Chondrocyte (in vitro differentiated cells): Measurements from ENCODE around the gene RRP12. TPM values are rescaled to one million over a fixed set of nuclear protein-coding genes. Genes with fewer than 3 reads are reported as not detected.
"Not testable (repeated sequence)": the region's sequence is repeated elsewhere in the genome, so short reads cannot be mapped to it uniquely, and the experiment has no call there.

Experiments
- DNase-seq: peaks from one replicate; pipeline ENCODE4 v3.0.0; 2021; ENCODE audit warnings: mixed read lengths, low spot score
- H3K27ac Mint-ChIP-seq: one replicate; pipeline ENCODE4 v1.8.0; 2021; ENCODE audit warnings: mild to moderate bottlenecking, moderate library complexity, mixed read lengths; ENCODE audit not compliant: unreplicated experiment
- H3K27me3 Mint-ChIP-seq: 2 replicates; pipeline ENCODE4 v1.8.0; 2021; ENCODE audit warnings: low read depth, mixed read lengths
- H3K36me3 Mint-ChIP-seq: 2 replicates; pipeline ENCODE4 v1.8.0; 2021; ENCODE audit warnings: low read depth, mixed read lengths
- H3K4me1 Mint-ChIP-seq: 2 replicates; pipeline ENCODE4 v1.8.0; 2021; ENCODE audit warnings: low read depth, mild to moderate bottlenecking, mixed read lengths
- H3K4me3 Mint-ChIP-seq: one replicate; pipeline ENCODE4 v1.8.0; 2021; ENCODE audit warnings: mild to moderate bottlenecking, moderate library complexity, mixed read lengths; ENCODE audit not compliant: unreplicated experiment
- H3K9me3 Mint-ChIP-seq: 2 replicates; pipeline ENCODE4 v1.8.0; 2021; ENCODE audit warnings: low read depth, mixed read lengths
- total RNA-seq: library from RNA; stranded (reverse); gene quantifications from 3 replicates; pipeline ENCODE4 v1.2.1, GENCODE V29; 2021
- TF ChIP-seq, protein P1 (sequence below): fragments of 200-600 bp; sonication (generic); IDR thresholded peaks from 2 replicates; pipeline ENCODE4 v1.5.0; 2021; ENCODE audit warnings: antibody characterized with exemption, mild to moderate bottlenecking, moderate library complexity

Gene RRP12
- total RNA-seq, 1 donor from 2014 or later: 22.1 TPM

DNA sequence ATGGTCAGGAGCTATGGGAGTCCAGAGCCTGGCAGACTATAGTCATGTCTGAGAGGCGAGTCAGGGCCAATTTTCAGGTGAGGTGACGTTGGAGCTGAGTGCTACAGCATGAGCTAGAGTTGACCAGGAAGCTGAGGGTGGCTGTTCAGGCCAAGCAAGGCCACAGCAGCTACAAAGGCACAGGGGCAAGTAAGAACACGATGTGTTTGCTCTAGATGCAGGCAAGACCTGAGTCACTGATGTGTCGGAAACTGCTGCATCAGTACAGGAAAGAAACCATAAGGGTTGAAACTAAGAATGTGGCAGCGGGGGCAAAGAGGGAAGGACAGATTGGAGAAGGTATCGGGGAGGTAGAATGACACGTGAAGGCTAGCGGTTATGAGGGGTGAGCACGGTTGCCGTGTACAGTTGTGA lies 11.8 kb upstream of the RRP12 start:
- TF ChIP-seq, protein P1, sequence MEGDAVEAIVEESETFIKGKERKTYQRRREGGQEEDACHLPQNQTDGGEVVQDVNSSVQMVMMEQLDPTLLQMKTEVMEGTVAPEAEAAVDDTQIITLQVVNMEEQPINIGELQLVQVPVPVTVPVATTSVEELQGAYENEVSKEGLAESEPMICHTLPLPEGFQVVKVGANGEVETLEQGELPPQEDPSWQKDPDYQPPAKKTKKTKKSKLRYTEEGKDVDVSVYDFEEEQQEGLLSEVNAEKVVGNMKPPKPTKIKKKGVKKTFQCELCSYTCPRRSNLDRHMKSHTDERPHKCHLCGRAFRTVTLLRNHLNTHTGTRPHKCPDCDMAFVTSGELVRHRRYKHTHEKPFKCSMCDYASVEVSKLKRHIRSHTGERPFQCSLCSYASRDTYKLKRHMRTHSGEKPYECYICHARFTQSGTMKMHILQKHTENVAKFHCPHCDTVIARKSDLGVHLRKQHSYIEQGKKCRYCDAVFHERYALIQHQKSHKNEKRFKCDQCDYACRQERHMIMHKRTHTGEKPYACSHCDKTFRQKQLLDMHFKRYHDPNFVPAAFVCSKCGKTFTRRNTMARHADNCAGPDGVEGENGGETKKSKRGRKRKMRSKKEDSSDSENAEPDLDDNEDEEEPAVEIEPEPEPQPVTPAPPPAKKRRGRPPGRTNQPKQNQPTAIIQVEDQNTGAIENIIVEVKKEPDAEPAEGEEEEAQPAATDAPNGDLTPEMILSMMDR: no peak
- Mint-ChIP-seq H3K27ac (no peak overlapping the region), H3K27me3 (no peaks in the 10 kb centered on the region), H3K4me3 (no peak overlapping the region), H3K9me3 (no peaks in the 10 kb centered on the region), H3K4me1 (peaks cover 5% of the 10 kb centered on the region), H3K36me3 (no peaks in the 10 kb centered on the region)
- DNase-seq: no peak

DNA sequence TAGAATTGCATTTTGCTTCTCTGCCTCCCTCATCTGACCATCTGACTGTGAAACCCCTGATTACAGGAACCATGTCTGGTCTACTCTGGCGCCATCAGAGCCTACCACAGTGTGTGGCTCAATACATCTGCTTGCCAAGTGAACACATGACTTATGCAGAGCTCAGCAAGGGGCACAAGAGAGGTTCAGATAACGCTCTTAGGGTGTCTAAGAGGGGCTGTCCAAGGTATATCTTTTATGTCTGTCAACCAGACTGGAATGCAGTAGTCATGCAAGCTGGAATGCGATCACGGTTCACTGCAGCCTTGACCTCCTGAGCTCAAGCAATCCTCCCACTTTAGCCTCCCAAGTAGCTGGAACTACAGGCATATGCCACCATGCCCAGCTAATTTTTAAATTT lies 10.3 kb upstream of the RRP12 start:
- Mint-ChIP-seq H3K4me3 (no peak overlapping the region), H3K9me3 (no peaks in the 10 kb centered on the region), H3K27me3 (no peaks in the 10 kb centered on the region), H3K36me3 (no peaks in the 10 kb centered on the region), H3K4me1 (peaks cover 11% of the 10 kb centered on the region), H3K27ac (no peak overlapping the region)
- no peak for DNase-seq
- TF ChIP-seq, protein P1: no peak

DNA sequence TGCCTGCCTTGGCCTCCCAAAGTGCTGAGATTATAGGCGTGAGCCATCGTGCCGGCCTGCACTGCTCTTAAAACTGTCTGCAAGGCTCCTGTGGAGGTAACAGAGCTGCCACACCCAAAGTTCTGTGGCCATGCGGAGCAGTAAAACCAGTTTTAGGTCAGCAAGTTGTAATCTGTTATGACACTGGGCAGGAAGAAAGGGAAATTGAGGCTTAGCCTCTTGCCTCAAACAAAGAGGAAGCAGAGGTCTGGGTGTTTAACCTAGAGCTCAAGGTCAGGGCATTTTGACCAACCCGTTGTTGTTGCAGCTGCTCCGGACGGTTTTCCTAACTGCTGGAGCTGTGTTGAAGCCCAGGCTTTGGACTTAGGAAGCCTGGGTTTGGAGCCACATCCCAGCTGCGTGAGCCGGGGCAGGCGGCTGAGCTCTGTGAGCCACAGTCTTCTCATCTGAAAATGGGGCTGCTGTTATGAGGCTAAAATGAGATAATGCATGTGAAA lies 7.4 kb upstream of the RRP12 start:
- Mint-ChIP-seq H3K4me1 (peaks cover 6% of the 10 kb centered on the region), H3K27ac (no peak overlapping the region), H3K4me3 (no peak overlapping the region), H3K27me3 (no peaks in the 10 kb centered on the region), H3K36me3 (no peaks in the 10 kb centered on the region), H3K9me3 (no peaks in the 10 kb centered on the region)
- TF ChIP-seq, protein P1: no peak
- DNase-seq: no peak

DNA sequence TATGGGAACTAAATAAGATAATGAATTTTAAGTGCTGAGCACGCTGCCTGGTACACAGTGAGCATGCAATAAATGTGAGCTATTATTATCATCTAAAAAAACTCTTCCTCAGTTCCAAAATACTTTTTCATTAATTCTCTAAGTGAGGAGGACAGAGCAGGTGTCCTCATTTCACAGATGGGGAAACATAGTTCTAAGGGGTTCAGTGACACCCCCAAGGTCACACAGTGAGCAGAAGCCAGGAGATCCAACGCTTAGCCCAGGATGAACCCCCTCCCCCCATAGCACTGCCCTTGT lies 6.8 kb upstream of the RRP12 start:
- DNase-seq: no peak
- no peak overlapping the region for H3K4me3 Mint-ChIP-seq
- H3K27ac Mint-ChIP-seq: no peak overlapping the region
- H3K4me1 Mint-ChIP-seq: peaks cover 6% of the 10 kb centered on the region
- H3K36me3 Mint-ChIP-seq: no peaks in the 10 kb centered on the region
- TF ChIP-seq, protein P1: no peak
- no peaks in the 10 kb centered on the region for H3K9me3 Mint-ChIP-seq
- no peaks in the 10 kb centered on the region for H3K27me3 Mint-ChIP-seq

DNA sequence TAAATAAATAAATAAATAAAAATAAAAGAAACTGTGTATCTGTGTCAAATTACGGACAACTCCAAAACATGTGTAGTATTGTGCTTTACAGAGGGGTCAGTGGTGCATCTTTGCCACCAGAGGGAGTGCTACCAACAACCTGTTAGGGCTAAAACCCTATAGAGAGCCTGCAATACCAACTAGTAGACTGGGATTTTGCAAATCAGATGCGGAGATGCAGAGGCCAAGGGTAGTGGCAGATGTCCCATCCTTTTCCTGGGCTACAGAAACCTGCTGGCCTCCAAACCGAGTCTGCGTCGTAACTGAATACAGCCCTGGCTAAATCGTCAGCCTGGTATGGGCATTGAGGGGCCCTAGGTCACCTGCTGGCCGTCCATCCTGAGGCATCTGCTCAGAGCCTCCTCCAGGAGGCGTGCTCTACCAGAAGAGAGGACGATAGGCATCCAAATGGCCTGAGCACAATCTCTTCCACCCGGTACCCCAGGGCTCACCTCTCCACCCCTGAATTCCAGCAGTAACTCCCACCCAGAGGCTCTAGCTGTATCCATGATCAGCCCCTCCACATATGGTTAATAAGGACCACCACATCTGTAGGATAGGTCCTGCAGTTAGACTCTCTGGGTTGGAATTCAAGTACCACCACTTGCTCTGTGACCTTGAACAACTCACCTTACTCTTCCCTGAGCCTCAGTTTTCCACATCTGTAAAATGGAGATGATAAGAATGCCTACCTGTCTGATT lies 6.2 kb upstream of the RRP12 start:
- H3K36me3 Mint-ChIP-seq: no peaks in the 10 kb centered on the region
- H3K4me3 Mint-ChIP-seq: no peak overlapping the region
- DNase-seq: no peak
- H3K9me3 Mint-ChIP-seq: no peaks in the 10 kb centered on the region
- TF ChIP-seq, protein P1: peak; percentile 91
- no peak overlapping the region for H3K27ac Mint-ChIP-seq
- H3K27me3 Mint-ChIP-seq: no peaks in the 10 kb centered on the region
- H3K4me1 Mint-ChIP-seq: peaks cover 6% of the 10 kb centered on the region

DNA sequence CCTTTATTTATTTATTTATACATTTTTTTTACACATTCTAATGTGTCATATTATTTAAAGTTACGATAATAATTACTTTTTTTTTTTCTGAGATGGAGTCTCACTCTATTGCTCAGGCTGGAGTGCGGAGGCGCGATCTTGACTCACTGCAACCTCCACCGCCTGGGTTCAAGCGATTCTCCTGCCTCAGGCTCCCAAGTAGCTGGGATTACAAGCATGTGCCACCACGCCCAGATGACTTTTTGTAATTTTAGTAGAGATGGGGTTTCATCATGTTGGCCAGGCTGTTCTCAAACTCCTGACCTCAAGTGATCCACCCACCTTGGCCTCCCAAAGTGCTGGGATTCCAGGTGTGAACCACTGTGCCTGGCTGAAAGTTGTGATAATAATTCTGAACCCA lies 5.3 kb upstream of the RRP12 start:
- H3K27ac Mint-ChIP-seq, DNase-seq, H3K9me3 Mint-ChIP-seq, H3K4me3 Mint-ChIP-seq, H3K27me3 Mint-ChIP-seq, H3K36me3 Mint-ChIP-seq, H3K4me1 Mint-ChIP-seq: not testable (repeated sequence)
